ENCODE data around the gene RNU1-4.
"Not testable (repeated sequence)": the region's sequence is repeated elsewhere in the genome, so short reads cannot be mapped to it uniquely, and the experiment has no call there.

DNA sequence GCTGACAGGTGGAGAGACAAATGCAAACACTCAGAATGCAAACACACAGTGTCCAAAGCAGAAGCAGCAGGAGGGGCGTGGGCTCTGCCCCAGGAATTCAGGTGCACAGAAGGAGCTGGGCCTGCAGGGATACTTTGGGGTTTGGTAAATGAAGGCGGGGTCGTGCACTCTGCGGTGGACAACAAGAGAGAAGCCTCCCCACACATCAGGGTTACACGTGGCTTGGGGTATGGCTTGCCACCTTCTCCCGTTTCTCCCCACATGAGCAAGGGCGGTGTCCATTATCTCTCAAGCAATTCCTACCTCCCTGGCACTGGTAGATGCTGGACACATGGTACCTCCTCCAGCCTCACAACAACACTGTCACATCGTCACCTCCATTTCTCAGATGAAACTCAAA lies 35.0 kb downstream of the RNU1-4 start:
- not testable (repeated sequence) for TF ChIP-seq CTCF (IDR thresholded peaks at IDR 0.05 in 8 of 11, conservative IDR thresholded peaks at IDR 0.05 in 3 of 11); POLR2AphosphoS5 (IDR thresholded peaks at IDR 0.05); POLR2A (IDR thresholded peaks at IDR 0.05)

Data from spleen (tissue), 7 donors.